ENCODE measurements around the gene LTBP2. TPM values are rescaled to one million over a fixed set of nuclear protein-coding genes. Genes with fewer than 3 reads are reported as not detected.

Gene LTBP2
- total RNA-seq, 1 donor from 2014 or later = 26.5 TPM

GRCh38 chr14:74573421-74574089, 38.5 kb downstream of the LTBP2 start:
- peaks cover 45% of the 10 kb centered on the region for H3K4me1 ChIP-seq
- H3K36me3 ChIP-seq = no peaks in the 10 kb centered on the region
- intact Hi-C loops (cut with micrococcal nuclease) = no loop called here
- TF ChIP-seq CTCF (IDR thresholded peaks at IDR 0.05; ENCODE audit: borderline replicate concordance) = no peak
- no peak overlapping the region for H3K27ac ChIP-seq (replicated peaks)
- DNase-seq = no peak
- no peak overlapping the region for H3K4me3 ChIP-seq
- H3K27me3 ChIP-seq (ENCODE audit: low read depth) = no peaks in the 10 kb centered on the region
- no peaks in the 10 kb centered on the region for H3K9me3 ChIP-seq (replicated peaks)

- DNase-seq = no peak
- peaks cover 53% of the 10 kb centered on the region for H3K4me1 ChIP-seq
- peak overlapping the region; percentile 73 for H3K27ac ChIP-seq (replicated peaks)
- intact Hi-C loops (cut with micrococcal nuclease) = no loop called here
- no peak for TF ChIP-seq CTCF (IDR thresholded peaks at IDR 0.05; ENCODE audit: borderline replicate concordance)
- no peak overlapping the region for H3K4me3 ChIP-seq
- H3K9me3 ChIP-seq (replicated peaks) = no peaks in the 10 kb centered on the region
- H3K36me3 ChIP-seq = no peaks in the 10 kb centered on the region
- no peaks in the 10 kb centered on the region for H3K27me3 ChIP-seq (ENCODE audit: low read depth)
Observed at GRCh38 chr14:74572726-74573301, 39.2 kb downstream of the LTBP2 start.

GRCh38 chr14:74571901-74572725, 39.9 kb downstream of the LTBP2 start:
- Histone ChIP-seq H3K4me1 (peaks cover 57% of the 10 kb centered on the region), H3K36me3 (no peaks in the 10 kb centered on the region), H3K9me3 (replicated peaks) (no peaks in the 10 kb centered on the region), H3K27me3 (ENCODE audit: low read depth) (no peaks in the 10 kb centered on the region), H3K4me3 (peak overlapping the region; percentile 14), H3K27ac (replicated peaks) (peak overlapping the region; percentile 73)
- DNase-seq = no peak
- intact Hi-C loops (cut with micrococcal nuclease) = no loop called here
- no peak for TF ChIP-seq CTCF (IDR thresholded peaks at IDR 0.05; ENCODE audit: borderline replicate concordance)

GRCh38 chr14:74571441-74571841, 40.6 kb downstream of the LTBP2 start:
- H3K9me3 ChIP-seq (replicated peaks) = no peaks in the 10 kb centered on the region
- H3K4me1 ChIP-seq = peaks cover 57% of the 10 kb centered on the region
- no peaks in the 10 kb centered on the region for H3K27me3 ChIP-seq (ENCODE audit: low read depth)
- peak overlapping the region; percentile 14 for H3K4me3 ChIP-seq
- intact Hi-C loops (cut with micrococcal nuclease) = no loop called here
- DNase-seq = no peak
- peak overlapping the region; percentile 73 for H3K27ac ChIP-seq (replicated peaks)
- H3K36me3 ChIP-seq = no peaks in the 10 kb centered on the region
- TF ChIP-seq CTCF (IDR thresholded peaks at IDR 0.05; ENCODE audit: borderline replicate concordance) = no peak

- peaks cover 63% of the 10 kb centered on the region for H3K4me1 ChIP-seq
- TF ChIP-seq CTCF (IDR thresholded peaks at IDR 0.05; ENCODE audit: borderline replicate concordance) = no peak
- no peaks in the 10 kb centered on the region for H3K36me3 ChIP-seq
- no peak for DNase-seq
- H3K27ac ChIP-seq (replicated peaks) = peak overlapping the region; percentile 73
- H3K4me3 ChIP-seq = no peak overlapping the region
- no peaks in the 10 kb centered on the region for H3K27me3 ChIP-seq (ENCODE audit: low read depth)
- H3K9me3 ChIP-seq (replicated peaks) = no peaks in the 10 kb centered on the region
- intact Hi-C loops (cut with micrococcal nuclease) = no loop called here
Observed at GRCh38 chr14:74570696-74571095, 41.3 kb downstream of the LTBP2 start.

Measured in left ventricle myocardium inferior (tissue), 1 donor.